Measurements from ENCODE around the gene S100PBP.
"Not testable (repeated sequence)": the region's sequence is repeated elsewhere in the genome, so short reads cannot be mapped to it uniquely, and the experiment has no call there.

The S100PBP gene

DNA sequence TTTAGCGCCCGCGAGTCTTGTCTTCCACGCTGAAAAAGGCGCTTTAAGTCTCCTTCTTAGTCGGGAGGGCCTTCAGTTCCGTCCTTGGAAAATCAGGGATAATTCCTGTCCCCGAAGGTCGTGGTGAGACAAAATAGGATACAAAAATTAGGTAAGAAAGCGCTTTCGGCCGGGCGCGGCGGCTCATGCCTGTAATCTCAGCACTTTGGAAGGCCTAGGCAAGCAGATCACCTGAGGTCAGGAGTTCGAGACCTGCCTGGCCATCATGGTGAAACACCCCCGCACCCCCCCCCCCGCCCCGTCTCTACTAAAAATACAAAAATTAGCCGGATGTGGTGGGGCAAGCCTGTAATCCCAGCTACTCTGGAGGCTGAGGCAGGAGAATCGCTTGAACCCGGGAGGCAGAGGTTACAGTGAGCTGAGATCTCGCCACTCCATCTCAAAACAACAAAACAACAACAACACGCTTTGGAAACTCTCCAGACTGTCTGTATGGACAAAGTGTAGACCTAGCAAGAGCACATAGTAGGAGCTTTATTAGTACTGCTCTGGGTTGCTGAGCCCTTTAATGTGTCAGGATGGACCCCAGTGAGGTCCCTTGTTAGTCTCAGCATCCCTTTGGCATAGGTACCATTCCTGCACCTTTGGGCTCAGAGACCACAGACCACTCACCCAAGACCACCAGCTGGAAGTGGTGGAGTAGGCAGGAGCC is 84.5 kb downstream of the S100PBP start:
- DNase-seq = no peak

GRCh38 chr1:32902535-32902920 is 85.1 kb downstream of the S100PBP start:
- DNase-seq = no peak

DNA sequence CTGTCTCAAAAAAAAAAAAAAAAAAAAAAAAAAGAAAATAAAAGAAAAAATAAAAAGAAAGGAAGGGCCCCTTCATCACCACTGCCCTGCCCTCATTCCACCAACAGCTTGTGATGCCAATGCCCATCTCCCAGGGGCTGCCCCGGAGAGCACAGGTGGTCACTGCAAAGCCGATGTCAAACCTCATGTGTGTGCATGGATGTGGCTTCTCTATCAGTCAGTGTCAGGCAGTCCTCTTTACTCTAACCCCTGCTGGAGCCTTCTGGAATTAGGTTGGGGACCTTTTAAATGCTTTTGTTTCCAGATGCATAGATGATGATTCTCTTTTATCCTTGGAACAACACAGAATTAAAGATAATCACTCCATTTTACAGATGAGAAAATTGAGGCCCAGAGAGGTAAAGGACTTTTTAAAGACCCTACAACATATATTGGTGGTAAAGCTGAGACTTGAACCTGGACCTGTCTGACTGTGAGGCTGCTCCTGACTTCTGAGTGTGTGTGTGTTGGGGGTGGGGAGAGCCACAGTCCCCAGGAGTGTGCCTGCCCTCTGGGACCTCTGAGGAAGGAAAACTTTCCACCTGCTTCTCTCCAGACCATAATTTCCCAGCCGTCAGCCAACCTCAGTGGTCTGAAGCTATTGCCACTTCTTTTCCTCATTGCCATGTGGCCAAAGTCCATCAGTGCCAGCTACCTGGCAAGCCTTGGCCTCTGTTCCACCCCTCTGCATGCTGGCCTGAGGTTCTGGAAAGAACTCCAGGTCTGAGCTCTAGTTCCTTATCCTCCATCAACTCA is 86.7 kb downstream of the S100PBP start:
- no peak for DNase-seq

GRCh38 chr1:32904797-32905196 is 87.3 kb downstream of the S100PBP start:
- DNase-seq = no peak

GRCh38 chr1:32905588-32905987 is 88.1 kb downstream of the S100PBP start:
- not testable (repeated sequence) for DNase-seq

DNA sequence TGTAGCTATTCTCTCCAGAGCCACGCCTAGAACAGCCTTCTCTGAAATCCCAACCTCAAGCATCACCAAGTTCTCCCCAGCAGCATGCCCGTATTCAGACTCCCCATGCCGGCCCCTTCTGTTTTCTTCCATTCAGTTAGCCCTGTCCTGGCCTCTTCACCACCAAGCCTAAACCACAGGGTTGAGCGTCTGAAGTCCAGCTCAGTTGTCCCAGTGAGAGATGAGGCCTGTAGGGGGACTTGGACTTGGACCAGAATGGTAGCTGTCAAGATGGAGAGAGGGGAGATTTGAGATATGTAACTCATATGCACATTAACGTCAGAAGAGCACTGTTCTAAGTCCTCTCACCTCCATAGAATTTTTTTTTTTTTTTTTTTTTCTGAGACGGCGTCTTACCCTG is 89.2 kb downstream of the S100PBP start:
- DNase-seq = no peak

DNA sequence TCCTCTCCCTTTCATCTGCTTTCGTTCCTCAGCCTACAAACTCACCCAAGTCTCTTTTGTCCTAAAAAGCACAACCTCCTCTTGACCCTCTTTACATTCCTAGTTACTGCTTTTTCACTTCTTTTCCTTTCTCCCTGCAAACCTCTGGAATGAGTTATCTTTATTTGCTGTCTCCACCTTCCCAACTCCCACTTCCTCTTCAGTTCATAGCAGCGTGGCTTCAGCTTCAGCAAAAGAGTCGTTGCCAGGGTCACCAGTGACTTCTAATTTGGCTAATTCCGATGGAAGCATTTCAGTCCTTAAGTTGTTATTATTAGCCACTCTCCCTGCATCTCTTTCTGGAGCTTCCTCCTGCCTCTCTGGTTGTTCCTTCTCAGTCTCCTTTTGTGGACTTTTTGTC is 90.0 kb downstream of the S100PBP start:
- DNase-seq = no peak
